SK-N-MC (cell line): Measurements from ENCODE around the gene SDC4.

Source experiments
- EZH2 ChIP-seq: fragments of 200-600 bp; sonication (generic); IDR thresholded peaks from one replicate; pipeline ENCODE4 v1.6.1; 2017; ENCODE audit warnings: antibody characterized with exemption
- POLR2AphosphoS5 ChIP-seq: IDR thresholded peaks from 2 replicates; pipeline ENCODE4 v1.6.1; 2012; ENCODE audit warnings: mild to moderate bottlenecking, low read depth, low read length, borderline replicate concordance

DNA sequence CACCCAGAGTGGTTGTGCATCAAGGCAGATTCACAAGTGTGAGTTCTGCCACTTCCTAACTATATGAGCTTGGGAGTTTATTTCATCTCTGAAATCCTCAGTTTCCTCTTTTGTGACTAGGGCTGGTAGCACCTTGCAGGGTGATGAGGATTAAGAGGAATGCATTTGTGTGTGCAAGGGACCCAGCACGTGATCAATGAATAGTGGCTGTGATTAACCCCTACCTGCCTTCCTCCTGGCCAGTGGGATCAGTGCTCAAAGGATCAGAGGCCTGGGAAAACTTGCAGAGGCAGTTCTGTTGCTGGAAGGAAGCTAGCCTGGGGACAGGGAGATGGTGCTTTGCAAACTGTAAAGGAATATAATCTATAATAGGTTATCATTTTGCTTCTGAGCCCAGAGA, 7.3 kb downstream of the SDC4 start:
- TF ChIP-seq EZH2 (no peak), POLR2AphosphoS5 (no peak)
